ENCODE data around the gene UGT1A1. TPM values are rescaled to one million over a fixed set of nuclear protein-coding genes. Genes with fewer than 3 reads are reported as not detected.

Gene UGT1A1
- total RNA-seq, 1 donor from 2014 or later, result not detected

GRCh38 chr2:233807215-233807865 is 47.3 kb downstream of the UGT1A1 start:
- H3K9me3 Mint-ChIP-seq (ENCODE audit: unreplicated experiment), result no peaks in the 10 kb centered on the region
- H3K4me3 Mint-ChIP-seq (ENCODE audit: unreplicated experiment), result no peak overlapping the region
- TF ChIP-seq CTCF (IDR thresholded peaks at IDR 0.05; ENCODE audit: unreplicated experiment), result no peak
- no peaks in the 10 kb centered on the region for H3K36me3 Mint-ChIP-seq (ENCODE audit: low read depth, unreplicated experiment)
- H3K27ac Mint-ChIP-seq (ENCODE audit: unreplicated experiment), result no peak overlapping the region
- DNase-seq (ENCODE audit: low spot score), result no peak
- no peaks in the 10 kb centered on the region for H3K4me1 Mint-ChIP-seq (ENCODE audit: unreplicated experiment)
- peaks cover 6% of the 10 kb centered on the region for H3K27me3 Mint-ChIP-seq (ENCODE audit: unreplicated experiment)

GRCh38 chr2:233807966-233808935 is 48.2 kb downstream of the UGT1A1 start:
- no peak overlapping the region for H3K4me3 Mint-ChIP-seq (ENCODE audit: unreplicated experiment)
- no peaks in the 10 kb centered on the region for H3K36me3 Mint-ChIP-seq (ENCODE audit: low read depth, unreplicated experiment)
- H3K27me3 Mint-ChIP-seq (ENCODE audit: unreplicated experiment), result peaks cover 3% of the 10 kb centered on the region
- no peak overlapping the region for H3K27ac Mint-ChIP-seq (ENCODE audit: unreplicated experiment)
- H3K9me3 Mint-ChIP-seq (ENCODE audit: unreplicated experiment), result no peaks in the 10 kb centered on the region
- no peak for DNase-seq (ENCODE audit: low spot score)
- H3K4me1 Mint-ChIP-seq (ENCODE audit: unreplicated experiment), result no peaks in the 10 kb centered on the region
- no peak for TF ChIP-seq CTCF (IDR thresholded peaks at IDR 0.05; ENCODE audit: unreplicated experiment)

- no peaks in the 10 kb centered on the region for H3K4me1 Mint-ChIP-seq (ENCODE audit: unreplicated experiment)
- no peak overlapping the region for H3K27ac Mint-ChIP-seq (ENCODE audit: unreplicated experiment)
- no peak overlapping the region for H3K4me3 Mint-ChIP-seq (ENCODE audit: unreplicated experiment)
- H3K36me3 Mint-ChIP-seq (ENCODE audit: low read depth, unreplicated experiment), result no peaks in the 10 kb centered on the region
- TF ChIP-seq CTCF (IDR thresholded peaks at IDR 0.05; ENCODE audit: unreplicated experiment), result no peak
- no peak for DNase-seq (ENCODE audit: low spot score)
- H3K27me3 Mint-ChIP-seq (ENCODE audit: unreplicated experiment), result no peaks in the 10 kb centered on the region
- H3K9me3 Mint-ChIP-seq (ENCODE audit: unreplicated experiment), result no peaks in the 10 kb centered on the region
These were observed 50.3 kb downstream of the UGT1A1 start for GRCh38 chr2:233810385-233810784.

- H3K27ac Mint-ChIP-seq (ENCODE audit: unreplicated experiment), result no peak overlapping the region
- H3K9me3 Mint-ChIP-seq (ENCODE audit: unreplicated experiment), result no peaks in the 10 kb centered on the region
- H3K4me1 Mint-ChIP-seq (ENCODE audit: unreplicated experiment), result no peaks in the 10 kb centered on the region
- no peaks in the 10 kb centered on the region for H3K27me3 Mint-ChIP-seq (ENCODE audit: unreplicated experiment)
- H3K4me3 Mint-ChIP-seq (ENCODE audit: unreplicated experiment), result no peak overlapping the region
- no peak for DNase-seq (ENCODE audit: low spot score)
- no peaks in the 10 kb centered on the region for H3K36me3 Mint-ChIP-seq (ENCODE audit: low read depth, unreplicated experiment)
- TF ChIP-seq CTCF (IDR thresholded peaks at IDR 0.05; ENCODE audit: unreplicated experiment), result no peak
These were observed 51.0 kb downstream of the UGT1A1 start for GRCh38 chr2:233811087-233811486.

GRCh38 chr2:233811732-233812131 is 51.7 kb downstream of the UGT1A1 start:
- H3K9me3 Mint-ChIP-seq (ENCODE audit: unreplicated experiment), result no peaks in the 10 kb centered on the region
- DNase-seq (ENCODE audit: low spot score), result no peak
- no peaks in the 10 kb centered on the region for H3K27me3 Mint-ChIP-seq (ENCODE audit: unreplicated experiment)
- no peak overlapping the region for H3K27ac Mint-ChIP-seq (ENCODE audit: unreplicated experiment)
- TF ChIP-seq CTCF (IDR thresholded peaks at IDR 0.05; ENCODE audit: unreplicated experiment), result no peak
- no peak overlapping the region for H3K4me3 Mint-ChIP-seq (ENCODE audit: unreplicated experiment)
- no peaks in the 10 kb centered on the region for H3K4me1 Mint-ChIP-seq (ENCODE audit: unreplicated experiment)
- no peaks in the 10 kb centered on the region for H3K36me3 Mint-ChIP-seq (ENCODE audit: low read depth, unreplicated experiment)
